OCI-LY7 (cell line): ENCODE results near the gene ARL13B. TPM values are rescaled to one million over a fixed set of nuclear protein-coding genes. Genes with fewer than 3 reads are reported as not detected.

Source experiments
- BruUV-seq: library from RNA; stranded (reverse); fragments of 400-500 nt; replicated peaks from 2 replicates; lab custom pipeline; 2021; lab: Mats Ljungman, UMichigan
- CTCF ChIA-PET: fragments of 300-600 bp; sonication (Branson Sonifier 250); formaldehyde crosslinking; loops from one replicate; lab custom pipeline; 2022; ENCODE audit warnings: antibody characterized with exemption; ENCODE audit not compliant: unreplicated experiment; lab: Charles Lee
- POLR2A ChIA-PET: fragments of 300-600 bp; sonication (Branson Sonifier 250); formaldehyde crosslinking; loops from one replicate; lab custom pipeline; 2022; ENCODE audit warnings: antibody characterized with exemption; lab: Charles Lee
- DNase-seq: peaks from one replicate; pipeline ENCODE4 v3.0.0-alpha.2; 2015; ENCODE audit warnings: low spot score
- H2AFZ ChIP-seq: fragments of 200-600 bp; sonication (generic), shearing (Covaris generic); 2 replicates; pipeline ENCODE4 v1.6.1; 2014; ENCODE audit warnings: mild to moderate bottlenecking, antibody characterized with exemption, low read length, moderate library complexity
- H3K27ac ChIP-seq: fragments of 200-600 bp; sonication (generic); 2 replicates; pipeline ENCODE4 v1.5.1; 2014; ENCODE audit warnings: mixed run types, low read depth, mild to moderate bottlenecking, moderate library complexity, low read length, inconsistent platforms; ENCODE audit not compliant: poor library complexity, severe bottlenecking
- H3K36me3 ChIP-seq: fragments of 200-600 bp; sonication (generic); 2 replicates; pipeline ENCODE4 v1.6.1; 2014; ENCODE audit warnings: mild to moderate bottlenecking, antibody characterized with exemption, low read length, moderate library complexity, mixed read lengths; ENCODE audit not compliant: insufficient read depth
- H3K4me1 ChIP-seq: fragments of 200-600 bp; sonication (generic); 2 replicates; pipeline ENCODE4 v1.5.1; 2014; ENCODE audit warnings: mild to moderate bottlenecking, low read length; ENCODE audit not compliant: insufficient read depth, poor library complexity, severe bottlenecking
- H3K4me2 ChIP-seq: fragments of 200-600 bp; sonication (generic); 2 replicates; pipeline ENCODE4 v1.6.1; 2014; ENCODE audit warnings: mild to moderate bottlenecking, low read length
- H3K4me3 ChIP-seq: fragments of 200-600 bp; sonication (generic); 2 replicates; pipeline ENCODE4 v1.5.1; 2014; ENCODE audit warnings: mild to moderate bottlenecking, low read depth, low read length; ENCODE audit not compliant: poor library complexity, severe bottlenecking
- H3K79me2 ChIP-seq: fragments of 200-600 bp; sonication (generic); 2 replicates; pipeline ENCODE4 v1.6.1; 2016; ENCODE audit warnings: low read depth, mild to moderate bottlenecking, low read length, moderate library complexity, mixed read lengths; ENCODE audit not compliant: insufficient read depth
- H3K9me2 ChIP-seq: fragments of 200-600 bp; sonication (generic); 2 replicates; pipeline ENCODE4 v1.6.1; 2016; ENCODE audit warnings: mild to moderate bottlenecking, low read length, mixed read lengths; ENCODE audit not compliant: insufficient read depth
- H3K9me3 ChIP-seq: fragments of 200-600 bp; sonication (generic); 2 replicates; pipeline ENCODE4 v1.6.1; 2014; ENCODE audit warnings: mild to moderate bottlenecking, mixed run types, low read length, mixed read lengths
- H4K20me1 ChIP-seq: fragments of 200-600 bp; sonication (generic); 2 replicates; pipeline ENCODE4 v1.6.1; 2014; ENCODE audit warnings: mild to moderate bottlenecking, antibody characterized with exemption, low read length, moderate library complexity, mixed read lengths; ENCODE audit not compliant: insufficient read depth
- EZH2phosphoT487 ChIP-seq: fragments of 200-600 bp; sonication (generic); IDR thresholded peaks from 2 replicates; pipeline ENCODE4 v1.6.1; 2018; ENCODE audit warnings: low read depth, borderline replicate concordance, mild to moderate bottlenecking, mixed run types, antibody characterized with exemption, low read length, moderate library complexity, mixed read lengths
- intact Hi-C: fragments of 100-400 bp; cut with micrococcal nuclease; formaldehyde crosslinking; loops from one replicate; pipeline ENCODE4 v1.10.0; 2022; ENCODE audit not compliant: unreplicated experiment
- total RNA-seq, 2 experiments: library from RNA; depleted of rRNA in 1 of 2; stranded (reverse); fragments of >200 nt in 1 of 2; shearing (Covaris generic) in 1 of 2; gene quantifications; 2 replicates each; pipeline ENCODE4 v1.2.3, GENCODE V29; 2014 to 2022
- TF ChIP-seq, protein P1 (sequence below): fragments of 200-600 bp; sonication (generic); conservative IDR thresholded peaks from 2 replicates; pipeline ENCODE4 v1.5.1; 2014; ENCODE audit warnings: mild to moderate bottlenecking, antibody characterized with exemption, low read length, moderate library complexity, mixed read lengths

The ARL13B gene
- total RNA-seq, 2 experiments from 2014 or later: 5.4 to 12.0 TPM

DNA sequence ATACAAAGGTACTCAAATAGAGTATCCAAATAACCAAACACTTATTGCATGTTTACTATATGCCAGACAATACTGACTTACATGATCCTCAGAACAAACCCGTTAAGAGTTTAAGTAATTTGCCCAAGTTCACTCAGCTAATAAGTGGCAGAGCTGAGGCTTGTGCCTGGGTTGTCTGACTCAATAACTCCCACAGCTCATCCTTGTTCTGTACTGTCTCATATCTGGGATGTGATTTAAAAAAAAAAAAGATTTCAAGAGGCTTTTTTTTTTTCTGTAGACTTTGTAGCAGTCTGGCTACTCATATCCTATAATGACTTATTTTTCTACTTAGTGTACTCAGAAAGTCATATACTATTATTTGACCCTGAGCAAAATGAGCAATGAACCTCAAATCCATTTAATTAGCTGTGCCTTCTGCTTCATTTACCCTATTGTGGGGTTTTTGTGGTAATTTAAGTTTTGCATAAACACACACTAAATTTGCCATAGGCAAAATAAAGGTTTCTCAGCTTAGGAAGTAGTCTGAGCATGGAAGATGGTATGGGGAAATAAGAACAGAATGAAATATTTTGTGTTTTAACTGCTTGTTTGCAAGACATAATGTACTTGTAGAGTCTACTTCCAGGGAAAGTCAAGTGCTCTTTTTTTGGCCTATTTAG lies 86.0 kb downstream of the ARL13B start:
- Histone ChIP-seq H3K4me1 (peaks cover 32% of the 10 kb centered on the region), H3K27ac (no peak overlapping the region), H3K36me3 (peaks cover 38% of the 10 kb centered on the region), H3K9me3 (peaks cover 21% of the 10 kb centered on the region), H3K79me2 (peaks cover 46% of the 10 kb centered on the region), H4K20me1 (no peaks in the 10 kb centered on the region), H3K4me2 (peak overlapping the region; percentile 42; the same call in 1 of the 2 replicates), H3K4me3 (no peak overlapping the region), H2AFZ (no peak overlapping the region), H3K9me2 (no peaks in the 10 kb centered on the region)
- ChIA-PET POLR2A (interaction anchor here (0.7 to 1.4 kb wide), 7 partner anchors 9 to 1133 kb away, joined by 3 read pairs; no protein-coding TSS in a partner anchor), CTCF (no interaction called here)
- DNase-seq: no peak
- no TSS peak for BruUV-seq
- intact Hi-C loops: loop anchor here (5.0 kb wide), 1 partner anchor 44 kb away; no protein-coding TSS in a partner anchor
- TF ChIP-seq EZH2phosphoT487: no peak
- TF ChIP-seq, protein P1, sequence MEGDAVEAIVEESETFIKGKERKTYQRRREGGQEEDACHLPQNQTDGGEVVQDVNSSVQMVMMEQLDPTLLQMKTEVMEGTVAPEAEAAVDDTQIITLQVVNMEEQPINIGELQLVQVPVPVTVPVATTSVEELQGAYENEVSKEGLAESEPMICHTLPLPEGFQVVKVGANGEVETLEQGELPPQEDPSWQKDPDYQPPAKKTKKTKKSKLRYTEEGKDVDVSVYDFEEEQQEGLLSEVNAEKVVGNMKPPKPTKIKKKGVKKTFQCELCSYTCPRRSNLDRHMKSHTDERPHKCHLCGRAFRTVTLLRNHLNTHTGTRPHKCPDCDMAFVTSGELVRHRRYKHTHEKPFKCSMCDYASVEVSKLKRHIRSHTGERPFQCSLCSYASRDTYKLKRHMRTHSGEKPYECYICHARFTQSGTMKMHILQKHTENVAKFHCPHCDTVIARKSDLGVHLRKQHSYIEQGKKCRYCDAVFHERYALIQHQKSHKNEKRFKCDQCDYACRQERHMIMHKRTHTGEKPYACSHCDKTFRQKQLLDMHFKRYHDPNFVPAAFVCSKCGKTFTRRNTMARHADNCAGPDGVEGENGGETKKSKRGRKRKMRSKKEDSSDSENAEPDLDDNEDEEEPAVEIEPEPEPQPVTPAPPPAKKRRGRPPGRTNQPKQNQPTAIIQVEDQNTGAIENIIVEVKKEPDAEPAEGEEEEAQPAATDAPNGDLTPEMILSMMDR: no peak

DNA sequence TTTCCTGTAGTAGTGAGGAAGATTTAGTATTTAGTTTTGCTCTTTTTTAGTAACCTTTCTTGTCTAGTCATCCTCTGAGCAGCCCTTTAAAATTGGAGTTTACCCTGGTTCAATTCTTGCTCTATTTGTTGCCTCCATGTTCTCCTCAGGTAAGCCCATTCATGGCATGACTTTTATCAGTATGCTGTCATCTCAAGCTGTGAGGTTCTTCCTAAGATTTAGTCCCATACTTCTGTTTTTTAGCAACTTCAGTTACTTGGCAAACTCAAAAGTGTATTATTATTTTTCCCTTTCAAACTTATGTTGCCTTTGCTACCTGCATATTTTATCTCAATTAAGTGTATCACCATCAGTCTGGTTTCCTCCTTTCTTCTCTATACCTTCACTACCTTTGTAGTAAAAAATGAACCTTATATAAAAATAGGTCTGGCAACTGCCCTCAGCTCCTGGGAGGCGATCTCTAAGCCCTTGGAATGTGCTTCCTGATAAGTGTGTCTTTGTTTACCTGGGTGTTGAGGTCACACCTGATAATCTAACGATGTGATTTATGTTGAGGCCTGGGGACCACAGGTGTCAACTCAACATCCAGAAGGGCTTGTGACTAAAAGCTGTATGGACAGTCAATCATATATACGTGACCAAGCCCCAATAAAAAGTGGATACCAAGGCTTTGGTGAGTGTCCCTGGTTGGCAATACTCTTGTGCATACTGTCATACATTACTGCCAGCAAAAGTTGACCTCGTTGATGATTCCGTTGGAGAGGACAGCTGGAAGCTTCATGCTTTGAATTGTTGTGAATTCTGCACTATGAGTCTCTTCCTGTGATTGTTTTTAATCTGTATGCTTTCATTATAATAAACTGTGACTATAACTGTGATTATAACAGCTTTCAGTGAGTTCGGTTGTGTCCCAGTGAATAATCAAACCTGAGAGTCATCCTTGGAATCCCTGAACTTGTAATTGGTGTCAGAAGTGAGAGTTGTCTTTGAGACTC lies 86.8 kb downstream of the ARL13B start:
- ChIA-PET POLR2A (interaction anchor here (0.7 to 1.4 kb wide), 4 partner anchors 10 to 1132 kb away, joined by 3 read pairs; no protein-coding TSS in a partner anchor), CTCF (no interaction called here)
- TF ChIP-seq, protein P1: no peak
- no peak for TF ChIP-seq EZH2phosphoT487
- H3K4me3 ChIP-seq: no peak overlapping the region
- peaks cover 44% of the 10 kb centered on the region for H3K36me3 ChIP-seq
- peaks cover 30% of the 10 kb centered on the region for H3K4me1 ChIP-seq
- intact Hi-C loops: loop anchor here (5.0 kb wide), 1 partner anchor 45 kb away; no protein-coding TSS in a partner anchor
- no peaks in the 10 kb centered on the region for H4K20me1 ChIP-seq
- H3K9me2 ChIP-seq: no peaks in the 10 kb centered on the region
- peaks cover 39% of the 10 kb centered on the region for H3K79me2 ChIP-seq
- H3K27ac ChIP-seq: no peak overlapping the region
- peaks cover 21% of the 10 kb centered on the region for H3K9me3 ChIP-seq
- H2AFZ ChIP-seq: no peak overlapping the region
- DNase-seq: no peak
- no peak overlapping the region for H3K4me2 ChIP-seq
- BruUV-seq: no TSS peak
